Activated CD4-positive, alpha-beta T cell treated with anti-CD3 and anti-CD28 coated beads, Interleukin-2, amount 10 ng/mL, durations not matched to agents 7 days and 5 days (primary cell): ENCODE results near the gene DRAXIN. TPM values are rescaled to one million over a fixed set of nuclear protein-coding genes. Genes with fewer than 3 reads are reported as not detected.

Source experiments
- CTCF ChIA-PET: fragments of 350-600 bp; sonication (Branson Sonifier 250); formaldehyde crosslinking; loops from one replicate; lab custom pipeline; 2021; ENCODE audit warnings: antibody characterized with exemption; lab: Charles Lee
- POLR2A ChIA-PET: fragments of 350-600 bp; sonication (Branson Sonifier 250); formaldehyde crosslinking; loops from one replicate; lab custom pipeline; 2021; ENCODE audit warnings: antibody characterized with exemption; lab: Charles Lee
- DNase-seq: peaks from one replicate; pipeline ENCODE4 v3.0.0-alpha.2; 2020
- H3K27ac Mint-ChIP-seq: one replicate; pipeline ENCODE4 v1.8.0; 2021; ENCODE audit warnings: mild to moderate bottlenecking, moderate library complexity, mixed read lengths
- H3K27me3 Mint-ChIP-seq: one replicate; pipeline ENCODE4 v1.8.0; 2021; ENCODE audit warnings: mixed read lengths
- H3K36me3 Mint-ChIP-seq: one replicate; pipeline ENCODE4 v1.8.0; 2021; ENCODE audit warnings: low read depth, mixed read lengths
- H3K4me1 Mint-ChIP-seq: one replicate; pipeline ENCODE4 v1.8.0; 2021; ENCODE audit warnings: mixed read lengths
- H3K4me3 Mint-ChIP-seq: one replicate; pipeline ENCODE4 v1.8.0; 2021; ENCODE audit warnings: mild to moderate bottlenecking, moderate library complexity, mixed read lengths
- H3K9me3 Mint-ChIP-seq: one replicate; pipeline ENCODE4 v1.8.0; 2021; ENCODE audit warnings: mixed read lengths
- total RNA-seq, 2 experiments: library from RNA; stranded (reverse); gene quantifications; one replicate each; pipeline ENCODE4 v1.2.3, GENCODE V29; 2021

Gene DRAXIN
- total RNA-seq, 2 experiments from 2014 or later: 0.54 to 0.62 TPM

DNA sequence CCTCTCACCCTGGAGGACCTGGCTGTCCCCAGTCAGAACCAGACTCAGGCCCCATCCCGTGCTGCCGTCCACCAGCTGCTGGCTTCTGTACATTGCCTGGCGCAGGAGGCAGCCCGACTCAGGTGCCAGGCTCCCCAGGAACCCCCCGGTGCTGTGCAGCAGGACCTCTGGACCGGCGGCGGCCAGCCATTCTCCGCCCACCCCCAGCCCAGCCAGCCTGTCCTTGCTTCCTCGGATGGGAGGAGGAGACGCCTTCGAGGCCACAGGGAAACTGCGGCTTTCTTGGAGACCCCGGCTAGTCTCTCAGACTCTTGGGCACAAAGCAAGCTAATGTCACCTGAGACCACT lies 74.9 kb downstream of the DRAXIN start:
- Mint-ChIP-seq H3K4me1 (peaks cover 4% of the 10 kb centered on the region), H3K27me3 (peaks cover 14% of the 10 kb centered on the region), H3K9me3 (no peaks in the 10 kb centered on the region), H3K27ac (no peak overlapping the region), H3K4me3 (no peak overlapping the region), H3K36me3 (no peaks in the 10 kb centered on the region)
- DNase-seq: no peak
- POLR2A ChIA-PET: no interaction called here
- CTCF ChIA-PET: interaction anchor here (1.3 kb wide), 1 partner anchor 729 kb away, joined by 3 read pairs; no protein-coding TSS in a partner anchor

DNA sequence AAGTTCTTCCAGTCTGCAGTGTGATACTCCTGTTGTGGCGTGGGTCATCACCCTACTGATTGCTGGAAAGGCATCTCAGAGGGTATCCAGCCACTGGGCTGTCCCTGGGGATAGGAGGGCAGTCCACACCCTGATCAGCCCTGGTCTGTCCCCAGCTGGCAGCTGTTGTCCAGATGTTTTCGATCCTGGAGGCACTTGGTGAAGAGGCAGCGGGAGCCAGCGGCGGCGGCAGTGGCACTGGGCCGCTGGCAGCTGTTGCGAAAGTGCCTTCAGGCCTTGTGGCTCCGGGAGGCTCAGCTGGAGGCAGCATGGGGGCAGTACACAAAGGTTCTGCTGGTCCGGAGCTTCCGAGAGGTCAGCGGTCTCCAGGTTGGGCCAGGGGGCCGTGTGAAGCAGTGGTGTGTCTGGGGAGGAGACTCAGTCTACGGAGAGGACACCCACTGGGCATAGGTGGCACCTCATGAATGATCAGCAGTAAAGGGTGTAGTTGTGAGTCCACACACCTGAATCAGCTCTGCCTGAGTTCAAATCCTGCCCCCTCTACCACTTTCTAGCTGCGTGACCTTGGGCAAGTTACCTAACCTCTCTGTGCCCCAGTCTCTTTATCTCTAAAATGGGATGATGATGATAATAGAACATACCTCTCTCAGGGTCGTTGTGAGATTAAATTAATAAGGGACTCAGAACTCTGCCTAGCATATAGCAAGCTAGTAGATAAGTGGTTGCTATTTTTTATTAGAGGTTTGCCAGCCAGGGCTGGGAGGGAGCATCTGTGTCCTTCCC lies 76.6 kb downstream of the DRAXIN start:
- H3K27me3 Mint-ChIP-seq: no peaks in the 10 kb centered on the region
- no peaks in the 10 kb centered on the region for H3K36me3 Mint-ChIP-seq
- no peak for DNase-seq
- H3K27ac Mint-ChIP-seq: no peak overlapping the region
- ChIA-PET CTCF (no interaction called here), POLR2A (no interaction called here)
- no peaks in the 10 kb centered on the region for H3K9me3 Mint-ChIP-seq
- H3K4me3 Mint-ChIP-seq: no peak overlapping the region
- no peaks in the 10 kb centered on the region for H3K4me1 Mint-ChIP-seq

DNA sequence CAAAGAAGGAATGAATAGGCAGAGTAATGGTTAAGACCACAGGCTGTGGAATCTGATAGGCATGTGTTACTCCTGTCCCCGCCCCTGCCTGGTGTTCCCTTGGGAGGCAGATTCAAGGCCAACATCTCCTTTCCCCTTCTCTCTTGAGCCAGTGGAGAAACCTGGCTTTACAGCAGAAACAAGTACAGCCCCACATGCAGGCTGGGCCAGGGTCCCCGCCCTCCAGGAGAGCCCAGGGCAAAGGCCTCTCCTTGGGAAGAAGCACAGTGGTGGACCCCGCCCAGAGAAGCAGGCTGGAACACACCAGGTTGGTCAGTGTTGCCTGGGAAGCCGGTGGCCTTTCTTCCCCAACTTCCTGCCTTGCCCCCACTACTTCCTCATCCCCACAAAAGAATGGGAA lies 77.3 kb downstream of the DRAXIN start:
- POLR2A ChIA-PET: no interaction called here
- Mint-ChIP-seq H3K4me3 (no peak overlapping the region), H3K9me3 (no peaks in the 10 kb centered on the region), H3K27me3 (no peaks in the 10 kb centered on the region), H3K27ac (no peak overlapping the region), H3K36me3 (no peaks in the 10 kb centered on the region), H3K4me1 (no peaks in the 10 kb centered on the region)
- no peak for DNase-seq
- CTCF ChIA-PET: interaction anchor here (0.9 kb wide), 1 partner anchor 28 kb away, joined by 5 read pairs; no protein-coding TSS in a partner anchor

DNA sequence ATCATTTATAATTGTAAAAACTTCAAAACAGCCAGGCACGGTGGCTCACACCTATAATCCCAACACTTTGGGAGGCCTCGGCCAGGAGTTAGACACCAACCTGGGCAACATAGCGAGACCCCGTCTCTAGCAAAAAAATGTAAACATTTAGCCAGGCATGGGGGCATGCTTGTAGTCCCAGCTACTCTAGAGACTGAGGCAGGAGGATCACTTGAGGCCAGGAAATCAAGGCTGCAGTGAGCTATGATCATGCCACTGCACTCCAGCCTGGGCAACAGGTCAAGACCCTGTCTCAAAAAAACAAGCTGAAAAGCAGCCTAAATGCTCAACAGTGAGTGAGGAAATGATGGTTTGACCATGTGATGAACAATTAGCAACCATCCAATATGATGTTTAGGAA lies 77.8 kb downstream of the DRAXIN start:
- no peak for DNase-seq
- H3K36me3 Mint-ChIP-seq: no peaks in the 10 kb centered on the region
- no peak overlapping the region for H3K4me3 Mint-ChIP-seq
- POLR2A ChIA-PET: no interaction called here
- CTCF ChIA-PET: interaction anchor here (0.6 to 0.9 kb wide), 2 partner anchors 29 to 144 kb away, joined by 5 read pairs; no protein-coding TSS in a partner anchor
- H3K27me3 Mint-ChIP-seq: peaks cover under 1% of the 10 kb centered on the region
- H3K4me1 Mint-ChIP-seq: no peaks in the 10 kb centered on the region
- H3K9me3 Mint-ChIP-seq: no peaks in the 10 kb centered on the region
- no peak overlapping the region for H3K27ac Mint-ChIP-seq

DNA sequence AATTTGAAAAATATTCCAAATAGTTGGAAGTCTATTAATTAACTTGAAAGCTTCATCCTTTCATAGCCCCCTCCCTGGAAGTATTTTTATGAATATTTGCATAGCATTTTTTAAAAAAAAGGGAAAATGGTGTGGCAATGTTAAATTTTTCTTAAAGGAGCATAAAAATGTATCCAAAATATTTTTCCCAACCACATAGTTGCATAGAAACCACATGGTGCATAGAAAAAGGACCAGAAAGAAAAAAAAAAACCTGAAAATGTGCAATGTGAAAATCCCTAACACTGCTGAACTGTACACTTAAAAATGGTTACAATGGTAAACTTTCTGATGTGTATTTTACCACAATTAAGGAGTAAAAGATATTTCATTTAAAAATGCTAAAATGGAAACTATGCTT lies 78.5 kb downstream of the DRAXIN start:
- Mint-ChIP-seq H3K27ac (no peak overlapping the region), H3K27me3 (peaks cover 5% of the 10 kb centered on the region), H3K9me3 (no peaks in the 10 kb centered on the region), H3K4me3 (no peak overlapping the region), H3K36me3 (no peaks in the 10 kb centered on the region), H3K4me1 (no peaks in the 10 kb centered on the region)
- POLR2A ChIA-PET: no interaction called here
- CTCF ChIA-PET: interaction anchor here (0.6 to 0.9 kb wide), 2 partner anchors 29 to 144 kb away, joined by 5 read pairs; no protein-coding TSS in a partner anchor
- no peak for DNase-seq

DNA sequence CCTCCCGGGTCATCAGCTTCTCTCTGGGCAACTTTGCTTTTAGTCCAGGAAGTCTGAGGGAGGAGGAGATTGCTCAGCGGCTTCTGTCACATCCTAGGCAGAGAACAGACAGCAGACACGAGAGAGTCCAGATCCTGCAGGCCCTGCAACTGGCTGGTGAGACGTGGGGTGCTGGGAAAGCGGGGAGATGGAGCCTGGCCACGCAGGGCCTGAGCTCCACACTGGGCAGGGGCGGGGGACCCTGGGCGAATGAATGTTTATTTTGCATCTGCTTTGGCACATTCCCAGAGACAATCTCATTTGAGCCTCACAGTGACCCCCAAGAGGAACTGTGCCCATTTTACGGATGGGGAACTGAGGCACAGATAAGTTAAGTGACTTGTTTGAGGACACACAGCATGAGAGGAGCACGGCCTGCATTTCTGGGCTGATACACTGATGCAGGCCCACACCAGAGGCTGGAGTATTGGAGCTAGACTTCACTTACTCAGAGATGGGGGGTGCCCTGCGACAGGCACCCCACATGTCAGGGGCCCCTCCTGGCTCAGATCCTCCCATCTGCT lies 80.1 kb downstream of the DRAXIN start:
- Mint-ChIP-seq H3K4me1 (no peaks in the 10 kb centered on the region), H3K27me3 (peaks cover 5% of the 10 kb centered on the region), H3K27ac (no peak overlapping the region), H3K9me3 (no peaks in the 10 kb centered on the region), H3K4me3 (no peak overlapping the region), H3K36me3 (no peaks in the 10 kb centered on the region)
- CTCF ChIA-PET: no interaction called here
- POLR2A ChIA-PET: interaction anchor here (0.7 kb wide), 1 partner anchor 136 kb away, joined by 5 read pairs; no protein-coding TSS in a partner anchor
- DNase-seq: no peak

DNA sequence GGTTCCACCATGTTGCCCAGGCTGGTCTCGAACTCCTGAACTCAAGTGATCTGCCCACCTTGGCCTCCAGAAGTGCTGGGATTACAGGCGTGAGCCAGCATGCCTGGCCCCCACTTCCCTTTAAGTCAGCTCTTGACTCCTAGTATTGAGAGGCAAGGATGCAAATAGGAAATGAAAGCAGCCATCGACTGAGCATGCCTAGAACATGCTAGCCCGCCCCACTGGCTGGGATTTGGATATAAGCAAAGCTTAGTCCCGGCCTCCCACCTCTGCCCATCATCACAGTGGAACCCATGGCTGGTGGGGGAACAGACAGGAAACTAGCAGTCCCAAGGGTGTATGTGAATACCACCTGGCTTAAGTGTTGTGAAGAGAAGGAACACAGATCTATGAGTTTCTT lies 80.9 kb downstream of the DRAXIN start:
- DNase-seq: no peak
- H3K9me3 Mint-ChIP-seq: no peaks in the 10 kb centered on the region
- no peaks in the 10 kb centered on the region for H3K36me3 Mint-ChIP-seq
- H3K4me3 Mint-ChIP-seq: no peak overlapping the region
- CTCF ChIA-PET: interaction anchor here (0.6 kb wide), 1 partner anchor 20 kb away, joined by 3 read pairs; no protein-coding TSS in a partner anchor
- H3K27ac Mint-ChIP-seq: no peak overlapping the region
- H3K4me1 Mint-ChIP-seq: no peaks in the 10 kb centered on the region
- POLR2A ChIA-PET: no interaction called here
- peaks cover 5% of the 10 kb centered on the region for H3K27me3 Mint-ChIP-seq

DNA sequence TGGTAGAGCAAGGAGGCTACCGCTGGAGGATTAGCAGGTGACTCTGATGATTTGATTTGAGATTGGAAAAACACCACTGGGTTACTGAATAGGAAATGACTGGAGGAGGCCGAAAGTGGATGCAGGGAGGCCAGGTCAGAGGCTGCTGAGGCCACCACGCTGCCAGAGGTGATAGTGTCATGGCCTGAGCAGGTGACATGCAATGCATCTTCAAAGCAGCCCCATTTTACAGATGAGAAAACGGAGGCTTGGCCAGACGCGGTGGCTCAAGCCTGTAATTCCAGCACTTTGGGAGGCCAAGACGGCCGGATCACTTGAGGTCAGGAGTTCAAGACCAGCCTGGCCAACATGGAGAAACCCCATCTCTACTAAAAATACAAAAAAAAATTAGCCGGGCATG lies 83.2 kb downstream of the DRAXIN start:
- Mint-ChIP-seq H3K27ac (no peak overlapping the region), H3K4me1 (no peaks in the 10 kb centered on the region), H3K4me3 (no peak overlapping the region), H3K36me3 (no peaks in the 10 kb centered on the region), H3K9me3 (no peaks in the 10 kb centered on the region), H3K27me3 (peaks cover 5% of the 10 kb centered on the region)
- DNase-seq: no peak
- CTCF ChIA-PET: interaction anchor here (1.3 kb wide), 1 partner anchor 44 kb away, joined by 3 read pairs; no protein-coding TSS in a partner anchor
- POLR2A ChIA-PET: interaction anchor here (0.5 kb wide), 1 partner anchor 8 kb away, joined by 3 read pairs; no protein-coding TSS in a partner anchor

Other genes with a start within 250 kb of the DRAXIN start
- under 1 TPM; 0.92 TPM for gene DISP3, start 212.6 kb upstream of the DRAXIN start, total RNA-seq
- 1 to 10 TPM; 1.8 to 2.1 TPM for gene FBXO2, start 37.3 kb upstream of the DRAXIN start, total RNA-seq
- gene FBXO44, start 36.8 kb upstream of the DRAXIN start, total RNA-seq: 10 to 100 TPM; 32.6 to 37.8 TPM
- gene FBXO6, start 27.5 kb upstream of the DRAXIN start, total RNA-seq: 10 to 100 TPM; 28.1 to 29.6 TPM
- 10 to 100 TPM; 68.7 to 73.3 TPM for gene MAD2L2, start 10.6 kb upstream of the DRAXIN start, total RNA-seq
- 10 to 100 TPM; 41.3 to 42.7 TPM for gene AGTRAP, start 44.4 kb downstream of the DRAXIN start, total RNA-seq
- gene C1orf167, start 70.5 kb downstream of the DRAXIN start, total RNA-seq: not detected
- 10 to 100 TPM; 23.8 to 29.0 TPM for gene MTHFR, start 114.3 kb downstream of the DRAXIN start, total RNA-seq
- gene CLCN6, start 114.5 kb downstream of the DRAXIN start, total RNA-seq: 10 to 100 TPM; 13.2 to 15.7 TPM
- gene NPPA, start 156.1 kb downstream of the DRAXIN start, total RNA-seq: not detected
- gene NPPB, start 167.2 kb downstream of the DRAXIN start, total RNA-seq: not detected
- gene KIAA2013, start 234.7 kb downstream of the DRAXIN start, total RNA-seq: 10 to 100 TPM; 35.1 to 36.8 TPM
- 10 to 100 TPM; 10.5 to 11.1 TPM for gene PLOD1, start 243.0 kb downstream of the DRAXIN start, total RNA-seq